ENCODE data around the gene DNM3.
"Not testable (repeated sequence)": the region's sequence is repeated elsewhere in the genome, so short reads cannot be mapped to it uniquely, and the experiment has no call there.

Gene DNM3

GRCh38 chr1:172054172-172054571 is 212.9 kb downstream of the DNM3 start:
- no peak for DNase-seq

- DNase-seq = not testable (repeated sequence)
Observed at GRCh38 chr1:172055816-172056419, 214.6 kb downstream of the DNM3 start.

GRCh38 chr1:172068334-172068733 is 227.0 kb downstream of the DNM3 start:
- no peak for DNase-seq

- DNase-seq = no peak
Observed at GRCh38 chr1:172069051-172069450, 227.8 kb downstream of the DNM3 start.

- no peak for DNase-seq
Observed at GRCh38 chr1:172069534-172069933, 228.2 kb downstream of the DNM3 start.

- no peak for DNase-seq
Observed at GRCh38 chr1:172070055-172070454, 228.8 kb downstream of the DNM3 start.

GRCh38 chr1:172071746-172072145 is 230.4 kb downstream of the DNM3 start:
- DNase-seq = no peak

- not testable (repeated sequence) for DNase-seq
Observed at GRCh38 chr1:172079859-172080258, 238.6 kb downstream of the DNM3 start.

GRCh38 chr1:172083191-172083590 is 241.9 kb downstream of the DNM3 start:
- DNase-seq = no peak

GRCh38 chr1:172084876-172085275 is 243.6 kb downstream of the DNM3 start:
- DNase-seq = no peak

GRCh38 chr1:172085317-172085716 is 244.0 kb downstream of the DNM3 start:
- DNase-seq = no peak

GRCh38 chr1:172086137-172086536 is 244.8 kb downstream of the DNM3 start:
- no peak for DNase-seq

GRCh38 chr1:172088256-172088655 is 247.0 kb downstream of the DNM3 start:
- no peak for DNase-seq

- peak; percentile 66 for DNase-seq
Observed at GRCh38 chr1:172089768-172090510, 248.6 kb downstream of the DNM3 start.

GRCh38 chr1:172090511-172090817 is 249.2 kb downstream of the DNM3 start:
- DNase-seq = no peak

- no peak for DNase-seq
Observed at GRCh38 chr1:172095846-172096245, 254.5 kb downstream of the DNM3 start.

- DNase-seq = no peak
Observed at GRCh38 chr1:172105230-172105629, 263.9 kb downstream of the DNM3 start.

GRCh38 chr1:172107316-172107975 is 266.1 kb downstream of the DNM3 start:
- DNase-seq = no peak

- no peak for DNase-seq
Observed at GRCh38 chr1:172108161-172108893, 267.0 kb downstream of the DNM3 start.

GRCh38 chr1:172109359-172109758 is 268.1 kb downstream of the DNM3 start:
- no peak for DNase-seq

- no peak for DNase-seq
Observed at GRCh38 chr1:172112576-172112975, 271.3 kb downstream of the DNM3 start.

- no peak for DNase-seq
Observed at GRCh38 chr1:172117800-172118199, 276.5 kb downstream of the DNM3 start.

GRCh38 chr1:172118618-172119017 is 277.3 kb downstream of the DNM3 start:
- no peak for DNase-seq

- DNase-seq = no peak
Observed at GRCh38 chr1:172119184-172119583, 277.9 kb downstream of the DNM3 start.
